LNCaP clone FGC (cell line): ENCODE data around the gene SASH1.
A peak's percentile ranks its signal among the peaks of the same experiment; 100 is the strongest.

Experiments
- DNase-seq: peaks from one replicate; pipeline ENCODE4 v3.0.0-alpha.2; 2011; ENCODE audit warnings: low read depth
- H3K4me3 ChIP-seq: 2 replicates; pipeline ENCODE4 v1.5.1; 2011; ENCODE audit warnings: mild to moderate bottlenecking, low read depth, low read length, control low read depth
- CTCF ChIP-seq: IDR thresholded peaks from 2 replicates; pipeline ENCODE4 v1.5.1; 2012; ENCODE audit warnings: mild to moderate bottlenecking; ENCODE audit not compliant: control insufficient read depth, insufficient read depth; ENCODE audit errors: extremely low read depth

SASH1 gene

GRCh38 chr6:148556410-148556809, 213.8 kb downstream of the SASH1 start:
- H3K4me3 ChIP-seq = no peak overlapping the region
- no peak for DNase-seq
- no peak for TF ChIP-seq CTCF

GRCh38 chr6:148557796-148558321, 215.2 kb downstream of the SASH1 start:
- no peak for TF ChIP-seq CTCF
- H3K4me3 ChIP-seq = no peak overlapping the region
- DNase-seq = no peak

GRCh38 chr6:148559848-148560433, 217.3 kb downstream of the SASH1 start:
- peak; percentile 99 for TF ChIP-seq CTCF
- H3K4me3 ChIP-seq = peak overlapping the region; percentile 40
- DNase-seq = peak; percentile 11

GRCh38 chr6:148561629-148562028, 219.0 kb downstream of the SASH1 start:
- no peak for DNase-seq
- H3K4me3 ChIP-seq = no peak overlapping the region
- TF ChIP-seq CTCF = no peak

GRCh38 chr6:148563066-148563465, 220.4 kb downstream of the SASH1 start:
- TF ChIP-seq CTCF = no peak
- H3K4me3 ChIP-seq = no peak overlapping the region
- DNase-seq = no peak

- no peak for DNase-seq
- TF ChIP-seq CTCF = no peak
- H3K4me3 ChIP-seq = no peak overlapping the region
Observed at GRCh38 chr6:148564494-148565035, 221.9 kb downstream of the SASH1 start.
